Activated CD4-positive, alpha-beta T cell treated with anti-CD3 and anti-CD28 coated beads, Interleukin-2, amount 50 U/mL, for 24 hours (primary cell): ENCODE measurements around the gene NLN.
"Not testable (repeated sequence)": the region's sequence is repeated elsewhere in the genome, so short reads cannot be mapped to it uniquely, and the experiment has no call there.

Source experiments
- DNase-seq, 2 donors: peaks; one replicate each; pipeline ENCODE4 v3.0.0-alpha.2; 2020; ENCODE audit warnings: low read depth in 1 of 2, low spot score in 1 of 2

NLN gene

DNA sequence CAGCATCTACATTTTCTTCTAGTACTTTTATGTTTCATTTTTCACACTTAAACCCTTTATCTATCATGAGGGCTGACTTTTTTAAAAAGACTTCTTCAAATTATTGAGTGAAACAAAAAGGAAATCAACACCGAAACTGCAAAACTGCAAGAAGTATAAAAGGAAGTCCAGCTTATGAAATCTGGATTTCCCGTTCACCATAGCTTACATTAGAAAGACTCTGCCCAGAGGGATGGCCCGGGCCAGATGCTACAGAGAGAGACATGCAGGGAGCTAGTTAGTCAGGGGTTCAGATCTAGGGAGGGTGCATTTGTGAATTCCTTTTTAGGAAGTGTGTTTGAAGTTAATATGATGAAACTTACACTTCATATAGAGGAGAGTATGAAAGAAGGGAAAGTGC, 10.0 kb downstream of the NLN start:
- not testable (repeated sequence) for DNase-seq

DNA sequence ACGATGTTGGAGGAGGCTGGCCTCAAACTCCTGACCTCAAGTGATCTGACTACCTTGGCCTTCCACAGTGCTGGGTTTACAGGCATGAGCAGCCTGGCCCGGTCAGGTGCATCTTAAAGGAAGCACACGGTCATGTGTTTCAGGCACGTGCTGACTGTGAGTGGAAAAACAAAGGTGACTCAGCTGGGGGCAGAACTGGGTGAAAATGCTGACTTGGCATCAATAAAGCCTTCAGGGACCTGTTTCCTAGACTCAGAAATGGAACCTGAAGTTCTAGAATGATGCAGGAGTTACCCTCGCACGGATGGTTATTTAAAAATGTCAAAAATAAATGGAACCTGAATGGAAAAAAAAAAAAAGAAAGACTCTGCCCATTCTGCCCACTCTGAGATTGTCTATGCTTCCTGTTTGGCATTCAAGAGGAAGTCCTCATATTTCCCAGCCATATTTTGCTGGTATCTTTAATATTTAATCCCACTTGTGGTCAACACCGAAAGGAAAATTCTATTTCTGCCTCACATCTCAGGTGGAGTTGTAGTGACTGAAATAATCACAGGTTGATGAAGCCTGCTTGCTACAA, 12.3 kb downstream of the NLN start:
- DNase-seq, result not testable (repeated sequence)

DNA sequence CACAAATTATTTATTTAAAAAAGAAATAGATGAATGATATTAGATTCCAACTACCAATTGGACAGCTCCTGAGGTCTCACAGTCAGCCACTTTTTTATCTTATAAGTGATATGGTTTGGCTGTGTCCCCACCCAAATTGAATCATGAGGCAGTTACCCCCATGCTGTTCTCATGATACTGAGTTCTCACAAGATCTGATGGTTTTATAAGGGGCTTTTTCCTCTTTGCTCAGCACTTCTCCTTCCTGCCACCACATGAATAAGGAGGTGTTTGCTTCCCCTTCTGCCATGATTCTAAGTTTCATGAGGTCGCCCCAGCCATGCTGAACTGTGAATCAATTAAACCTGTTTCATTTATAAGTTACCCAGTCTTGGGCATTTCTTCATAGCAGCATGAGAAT, 12.9 kb downstream of the NLN start:
- DNase-seq, result no peak

DNA sequence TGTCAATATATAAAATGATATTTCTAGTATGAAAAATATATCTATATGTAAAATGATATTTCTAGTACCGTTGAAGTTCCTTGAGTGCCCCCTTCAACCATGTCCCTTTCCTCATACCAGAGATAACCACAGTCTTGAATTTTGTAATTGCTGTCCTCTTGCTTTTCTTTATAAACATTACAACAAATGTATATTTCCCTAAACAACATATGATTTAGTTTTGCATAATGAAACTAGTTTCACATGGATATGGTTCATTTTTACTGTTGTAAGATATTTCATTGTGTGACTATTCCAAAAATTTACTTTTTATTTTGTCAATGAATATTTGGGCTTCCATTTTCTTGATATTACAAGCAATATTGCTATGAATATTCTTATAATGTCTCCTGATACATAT, 14.0 kb downstream of the NLN start:
- DNase-seq, result no peak

DNA sequence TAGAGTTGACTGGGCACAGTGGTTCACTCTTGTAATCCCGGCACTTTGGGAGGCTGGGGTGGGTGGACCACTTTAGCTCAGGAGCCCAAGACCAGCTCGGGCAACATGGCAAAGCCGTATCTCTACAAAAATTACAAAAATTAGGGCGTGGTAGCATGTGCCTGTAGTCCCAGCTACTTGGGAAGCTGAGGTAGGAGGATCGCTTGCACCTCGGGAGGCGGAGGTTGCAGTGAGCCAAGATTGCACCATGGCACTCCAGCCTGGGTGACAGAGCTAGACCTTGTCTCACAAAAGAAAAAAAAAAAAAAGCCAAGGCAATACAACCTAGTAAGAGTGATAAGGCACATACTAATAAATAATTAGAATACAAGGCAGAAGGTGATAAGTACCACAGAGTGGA, 15.8 kb downstream of the NLN start:
- DNase-seq, result no peak

DNA sequence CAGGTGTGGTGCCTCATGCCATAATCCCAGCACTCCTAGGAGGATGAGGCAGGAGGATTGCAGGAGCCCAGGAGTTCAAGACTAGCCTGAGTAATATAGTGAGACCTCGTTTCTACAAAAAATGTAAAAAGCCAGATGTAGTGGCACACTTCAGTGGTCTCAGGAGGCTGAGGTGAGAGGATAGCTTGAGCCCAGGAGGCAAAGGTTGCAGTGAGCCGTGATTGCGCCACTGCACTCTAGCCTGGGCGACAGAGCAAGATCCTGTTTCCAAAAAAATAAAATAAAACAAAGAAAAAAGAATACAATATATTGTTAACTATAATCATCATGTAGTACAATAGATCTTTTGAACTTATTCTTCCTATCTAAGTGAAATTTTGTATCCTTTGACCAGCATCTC, 16.3 kb downstream of the NLN start:
- no peak for DNase-seq

DNA sequence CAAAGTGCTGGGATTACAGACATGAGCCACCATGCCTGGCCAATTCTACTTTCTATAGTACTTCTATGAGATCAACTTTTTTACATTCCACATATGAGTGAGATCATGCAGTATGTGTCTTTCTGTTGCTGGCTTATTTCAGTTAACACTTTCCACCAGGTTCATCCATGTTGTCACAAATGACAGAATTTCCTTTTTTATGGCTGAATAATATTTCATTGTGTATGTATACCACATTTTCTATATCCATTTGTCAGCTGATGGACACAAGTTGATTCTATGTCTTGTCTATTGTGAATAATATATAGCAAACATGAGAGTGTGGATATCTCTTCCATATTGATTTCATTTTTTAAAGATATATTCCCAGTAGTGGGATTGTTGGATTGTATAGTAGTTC, 17.2 kb downstream of the NLN start:
- DNase-seq, result no peak

DNA sequence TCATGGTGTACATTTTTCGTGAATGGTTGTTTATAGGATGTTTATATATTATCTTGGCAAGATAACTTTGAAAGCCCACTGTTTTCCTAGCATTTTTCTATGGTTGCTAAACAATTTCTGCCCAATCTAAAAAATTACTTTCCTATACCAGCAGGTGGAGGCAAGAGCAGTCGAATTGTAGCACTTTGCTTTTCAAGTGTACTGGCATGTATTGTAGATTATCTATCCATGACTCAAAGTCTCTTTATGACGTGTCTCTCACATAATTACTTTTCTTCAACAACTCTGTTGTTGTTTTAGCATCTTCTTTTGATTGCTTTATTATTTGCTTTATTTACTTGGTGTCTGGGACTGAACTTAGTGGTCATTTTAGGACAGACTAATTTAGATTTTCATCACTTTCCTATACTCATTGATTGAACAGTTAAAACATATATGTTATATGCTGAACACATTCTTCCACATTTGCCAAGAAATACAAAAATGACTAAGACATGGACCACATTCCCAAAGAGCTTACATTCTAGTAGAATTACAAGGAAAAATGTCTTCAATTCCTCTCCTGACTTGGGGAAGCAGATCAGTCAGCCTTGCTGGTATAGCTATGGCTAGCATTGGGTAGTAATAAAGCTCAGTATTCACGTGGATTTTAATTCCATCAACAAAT, 20.7 kb downstream of the NLN start:
- no peak for DNase-seq

DNA sequence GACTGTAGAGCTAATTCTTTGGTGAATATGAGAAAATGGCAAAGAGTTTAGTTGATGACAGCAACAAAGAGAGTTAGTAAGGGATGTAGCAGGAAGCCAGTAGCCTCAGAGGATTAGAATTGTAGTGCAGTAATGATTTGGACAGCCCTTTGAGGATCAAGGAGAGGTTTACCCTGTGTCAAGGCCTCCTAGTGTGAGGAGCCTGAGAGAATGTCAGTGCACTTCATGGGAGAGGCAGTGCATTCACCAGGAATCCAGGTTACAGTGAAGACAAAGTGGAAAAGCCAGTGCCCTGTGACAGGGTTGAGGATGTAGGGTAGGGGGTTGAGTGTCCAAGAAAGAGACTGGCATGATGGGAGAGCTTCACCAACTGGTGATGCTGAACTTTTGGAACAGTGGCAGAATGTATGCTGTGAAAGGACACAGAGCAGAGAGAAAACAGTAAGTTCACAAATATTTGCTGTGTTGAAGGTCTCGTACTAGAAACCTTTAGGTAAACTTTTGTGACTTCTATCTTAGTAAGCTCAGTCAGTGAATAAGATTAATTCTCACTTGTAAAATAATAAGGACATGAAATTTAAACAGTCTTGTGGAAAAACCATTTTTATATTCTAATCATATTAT, 27.3 kb downstream of the NLN start:
- no peak for DNase-seq

DNA sequence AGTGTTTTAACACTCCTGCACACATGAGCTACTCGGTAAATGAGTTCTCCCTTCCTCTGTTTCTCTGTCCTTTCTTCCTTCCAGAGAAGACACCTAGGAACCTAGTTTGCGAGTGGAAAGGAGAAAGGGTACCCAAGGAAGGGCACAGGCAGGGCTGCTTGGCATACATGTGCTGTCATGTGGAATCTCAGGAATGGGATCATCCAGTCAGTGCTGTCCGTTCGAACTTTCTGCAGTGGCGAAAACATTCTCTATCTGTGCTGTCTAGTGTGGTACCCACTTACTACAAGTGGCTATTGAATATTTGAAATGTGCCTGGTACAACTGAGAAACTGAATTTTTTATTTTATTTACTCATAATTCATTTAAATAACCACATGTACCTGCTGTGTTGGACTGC, 28.0 kb downstream of the NLN start:
- no peak for DNase-seq

DNA sequence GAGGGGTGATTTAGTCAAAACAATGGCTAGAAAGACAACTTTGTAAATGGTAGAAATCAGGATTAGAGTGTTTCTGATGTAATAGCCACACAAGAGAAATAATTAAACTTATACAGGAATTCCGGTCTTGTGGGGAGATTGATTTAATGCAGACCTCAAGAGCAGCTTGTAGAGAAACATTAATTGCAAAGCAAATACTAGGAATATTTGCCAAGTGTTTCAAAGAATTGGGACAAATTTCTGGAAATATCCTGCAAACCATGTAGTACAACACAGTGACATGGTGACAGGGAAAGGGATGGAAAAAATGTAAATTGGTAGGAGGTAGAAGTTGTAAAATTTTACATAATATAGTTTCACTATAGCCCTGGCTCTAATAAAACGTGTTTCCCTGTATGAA, 28.9 kb downstream of the NLN start:
- no peak for DNase-seq

DNA sequence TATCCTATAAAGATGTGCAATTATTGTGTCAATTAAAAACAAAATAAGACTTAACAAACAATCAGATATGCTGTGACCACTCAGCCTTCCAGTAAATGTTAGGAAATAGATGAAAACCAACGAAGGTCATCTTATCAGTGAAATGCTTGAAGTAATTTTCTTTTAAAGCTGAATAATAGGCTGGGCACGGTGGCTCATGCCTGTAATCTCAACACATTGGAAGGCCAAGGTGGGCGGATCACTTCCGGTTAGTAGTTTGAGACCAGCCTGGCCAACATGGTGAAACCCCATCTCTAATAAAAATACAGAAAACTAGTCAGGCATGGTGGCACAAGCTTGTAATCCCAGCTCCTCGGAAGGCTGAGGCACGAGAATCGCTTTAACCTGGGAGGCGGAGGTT, 31.2 kb downstream of the NLN start:
- DNase-seq, result no peak

DNA sequence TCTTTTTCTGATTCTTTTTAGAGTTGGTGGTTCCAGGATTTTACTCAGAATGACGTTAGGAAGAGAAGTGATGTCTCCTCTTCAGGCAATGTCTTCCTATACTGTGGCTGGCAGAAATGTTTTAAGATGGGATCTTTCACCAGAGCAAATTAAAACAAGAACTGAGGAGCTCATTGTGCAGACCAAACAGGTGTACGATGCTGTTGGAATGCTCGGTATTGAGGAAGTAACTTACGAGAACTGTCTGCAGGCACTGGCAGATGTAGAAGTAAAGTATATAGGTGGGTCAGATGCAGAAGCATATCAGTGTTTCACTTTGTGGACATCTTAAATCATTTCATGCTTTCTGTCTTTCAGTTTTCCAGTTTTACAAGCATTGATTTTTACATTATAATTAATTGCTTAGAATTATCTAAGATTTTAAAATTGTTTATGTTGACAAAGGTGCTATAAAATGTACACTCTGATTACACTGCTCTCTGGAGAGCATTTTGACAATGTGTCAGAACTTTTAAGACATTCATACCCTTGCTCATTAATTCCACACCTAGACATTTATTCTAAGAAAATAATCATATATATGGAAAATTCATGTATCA, 36.6 kb downstream of the NLN start:
- DNase-seq, result no peak

DNA sequence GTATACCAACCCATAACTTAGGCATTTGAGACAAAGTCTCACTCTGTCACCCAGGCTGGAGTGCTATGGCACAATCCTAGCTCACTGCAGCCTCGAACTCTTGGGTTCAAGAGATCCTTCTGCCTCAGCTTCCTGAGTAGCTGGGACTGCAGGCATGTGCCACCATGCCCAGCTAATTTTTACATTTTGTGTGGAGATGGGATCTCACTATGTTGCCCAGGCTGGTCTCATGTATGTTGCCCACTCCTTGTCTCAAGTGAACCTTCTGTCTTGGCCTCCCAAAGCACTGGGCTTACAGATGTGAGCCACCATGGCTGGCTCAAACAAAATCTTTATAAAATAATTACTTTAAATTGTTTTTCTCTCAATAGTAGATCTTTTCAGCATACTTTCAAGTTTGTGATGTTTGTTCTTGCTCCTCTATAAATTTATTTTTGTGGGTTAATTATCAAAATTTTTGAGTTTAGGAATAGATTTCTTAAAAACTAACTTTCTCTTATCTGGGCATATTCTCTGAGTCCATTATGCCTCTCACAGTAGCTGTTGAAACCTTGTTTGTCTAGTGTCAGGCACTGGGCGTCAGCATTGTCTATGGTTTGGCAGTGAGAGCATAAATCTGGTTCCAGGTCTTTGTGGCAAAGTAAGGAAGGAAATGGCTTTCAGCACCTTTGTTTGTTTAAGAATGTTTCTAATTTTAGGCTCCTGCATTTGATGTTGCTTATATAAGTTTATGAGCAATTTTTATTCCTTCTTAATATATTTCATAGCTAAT, 38.7 kb downstream of the NLN start:
- DNase-seq, result peak in 1 of 2 donors; percentile 24

DNA sequence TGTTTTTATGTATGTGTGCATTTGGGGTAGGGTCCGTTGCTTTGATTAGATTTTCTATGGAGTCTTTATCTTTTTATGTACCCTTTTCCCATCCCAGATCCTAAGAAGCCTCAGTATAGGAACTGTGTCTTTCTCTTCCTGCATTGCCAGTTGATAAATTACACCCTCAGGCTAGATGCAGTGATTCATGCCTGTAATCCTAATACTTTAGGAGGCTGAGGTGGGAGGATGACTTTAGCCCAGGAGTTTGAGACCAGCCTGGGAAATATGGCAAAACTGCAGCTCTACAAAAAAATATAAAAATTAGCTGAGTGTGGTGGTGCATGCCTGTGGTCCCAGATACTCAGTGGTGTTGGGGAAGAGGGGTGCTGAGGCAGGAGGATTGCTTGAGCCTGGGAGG, 40.2 kb downstream of the NLN start:
- DNase-seq, result no peak

DNA sequence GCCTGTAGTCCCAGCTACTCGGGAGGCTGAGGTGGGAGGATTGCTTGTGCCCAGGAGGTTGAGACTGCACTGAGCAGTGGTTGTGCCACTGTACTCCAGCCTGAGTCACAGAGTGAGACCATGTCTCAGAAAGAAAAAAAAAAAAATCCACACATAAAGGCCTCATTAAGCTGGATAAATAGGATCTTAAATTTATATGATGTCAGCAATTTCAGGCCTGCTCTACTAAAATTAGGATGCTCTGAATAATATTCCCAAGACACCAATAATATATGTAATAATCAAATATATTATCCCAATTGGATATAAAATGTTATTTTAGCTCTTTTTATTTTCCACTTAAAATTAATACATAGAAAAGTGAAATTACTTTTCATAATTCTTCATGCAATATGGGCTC, 43.6 kb downstream of the NLN start:
- no peak for DNase-seq

DNA sequence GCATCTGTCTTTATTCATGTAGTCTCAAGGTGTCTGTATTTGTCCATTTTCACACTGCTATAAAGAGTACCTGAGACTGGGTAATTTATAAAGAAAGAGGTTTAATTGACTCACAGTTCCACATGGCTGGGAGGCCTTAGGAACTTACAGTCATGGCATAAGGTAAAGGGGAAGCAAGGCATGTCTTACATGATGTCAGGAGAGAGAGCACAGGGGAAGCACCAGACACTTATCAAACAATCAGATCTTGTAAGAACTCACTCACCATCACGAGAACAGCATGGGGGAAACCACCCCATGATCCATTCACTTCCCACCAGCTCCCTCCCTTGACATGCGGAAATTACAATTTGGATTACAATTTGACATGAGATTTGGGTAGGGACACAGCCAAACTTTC, 44.2 kb downstream of the NLN start:
- no peak for DNase-seq

DNA sequence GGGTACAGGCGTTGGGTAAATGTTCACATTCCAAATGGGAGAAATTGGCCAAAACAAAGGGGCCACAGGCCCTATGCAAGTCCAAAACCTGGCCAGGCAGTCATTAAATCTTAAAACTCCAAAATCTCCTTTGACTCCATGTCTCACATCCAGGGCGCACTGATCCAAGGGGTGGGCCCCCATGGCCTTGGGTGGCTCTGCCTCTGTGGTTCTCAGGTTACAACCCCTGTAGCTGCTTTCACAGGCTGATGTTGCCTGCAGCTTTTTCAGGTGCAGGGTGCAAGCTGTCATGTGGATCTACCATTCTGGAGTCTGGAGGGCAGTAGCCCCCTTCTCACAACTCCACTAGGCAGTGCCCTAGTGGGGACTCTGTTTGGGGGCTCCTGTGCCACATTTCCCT, 44.8 kb downstream of the NLN start:
- DNase-seq, result no peak

DNA sequence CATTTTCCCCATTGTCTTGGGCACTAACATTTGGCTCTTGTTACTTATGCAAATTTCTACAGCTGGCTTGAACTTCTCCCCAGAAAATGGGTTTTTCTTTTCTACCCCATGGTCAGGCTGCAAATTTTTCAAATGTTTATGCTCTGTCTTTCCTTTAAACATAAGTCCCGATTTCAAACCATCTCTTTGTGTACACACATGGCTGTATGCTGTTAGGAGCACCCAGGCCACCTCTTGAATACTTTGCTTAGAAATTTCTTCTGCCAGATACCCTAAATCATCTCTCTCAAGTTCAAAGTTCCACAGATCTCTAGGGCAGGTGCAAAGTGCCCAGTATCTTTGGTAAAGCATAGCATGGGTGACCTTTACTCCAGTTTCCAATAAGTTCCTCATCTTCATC, 45.6 kb downstream of the NLN start:
- DNase-seq, result no peak

DNA sequence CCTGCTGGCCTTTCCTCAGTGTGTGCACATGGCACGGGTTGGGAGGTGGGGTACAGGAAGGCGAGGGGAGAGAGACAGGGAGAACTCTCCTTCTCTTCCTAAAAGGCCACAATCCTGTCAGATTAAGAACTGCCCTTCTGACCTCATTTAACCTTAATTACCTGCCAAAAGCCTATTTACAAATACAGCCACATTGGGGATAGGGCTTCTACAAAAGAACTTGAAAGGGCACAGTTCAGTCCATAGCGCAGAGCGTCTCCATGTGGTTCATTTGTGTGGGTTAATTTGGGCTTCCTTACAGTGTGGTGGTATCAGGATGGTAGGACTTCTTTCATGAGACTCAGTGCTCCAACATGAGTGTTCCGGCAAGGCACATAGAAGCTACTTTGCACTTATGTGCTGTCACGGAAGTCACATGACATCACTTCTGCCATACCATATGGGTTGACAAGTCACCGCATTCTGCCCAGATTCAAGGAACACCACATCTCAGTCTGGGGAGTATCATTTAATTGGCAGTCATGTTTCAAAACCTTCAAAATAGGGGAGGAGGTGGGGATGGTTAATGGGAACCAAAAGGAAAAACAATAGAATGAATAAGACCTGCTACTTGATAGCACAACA, 46.8 kb downstream of the NLN start:
- no peak for DNase-seq

DNA sequence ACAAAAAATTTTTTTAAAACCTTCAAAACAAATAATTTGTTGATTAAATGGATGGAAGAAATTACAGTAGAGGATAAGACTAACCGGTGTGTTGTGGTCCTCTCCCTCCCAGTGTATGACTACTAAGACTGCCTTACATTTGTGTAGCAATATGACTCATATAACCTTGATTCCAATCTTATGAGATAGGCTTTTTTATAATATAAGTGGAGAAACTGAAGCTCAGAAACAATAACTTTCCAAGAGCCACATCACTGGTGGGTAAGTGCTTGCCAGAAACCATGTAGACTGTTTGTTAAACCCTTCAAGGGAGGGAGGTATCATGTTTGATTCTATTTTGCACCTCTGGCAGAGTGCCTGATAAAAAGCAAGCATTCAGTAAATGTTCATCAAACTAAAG, 47.5 kb downstream of the NLN start:
- DNase-seq, result no peak
